PFSK-1 (cell line): ENCODE data around the gene LYPLA2.

Experiments
- FOXP2 ChIP-seq: optimal IDR thresholded peaks from 2 replicates; pipeline ENCODE3; 2011; ENCODE audit warnings: borderline replicate concordance, control low read depth, inconsistent platforms; ENCODE audit not compliant: insufficient read depth; ENCODE audit errors: extremely low read length, extremely low read depth
- POLR2AphosphoS5 ChIP-seq: IDR thresholded peaks from 2 replicates; pipeline ENCODE4 v1.6.1; 2012; ENCODE audit warnings: low read depth, mild to moderate bottlenecking, control low read depth, low read length, moderate library complexity
- SIN3A ChIP-seq: IDR thresholded peaks from 2 replicates; pipeline ENCODE4 v1.6.1; 2012; ENCODE audit warnings: mild to moderate bottlenecking, low read length, moderate library complexity, borderline replicate concordance; ENCODE audit not compliant: insufficient read depth
- TAF1 ChIP-seq: IDR thresholded peaks from 2 replicates; pipeline ENCODE4 v1.6.1; 2012; ENCODE audit warnings: low read length, control low read depth, borderline replicate concordance; ENCODE audit not compliant: insufficient read depth
- TF ChIP-seq, protein P1 (sequence below), 2 experiments: IDR thresholded peaks; 2 replicates each; pipeline versions ENCODE4 v1.6.1 to v1.8.0; 2011 to 2012; ENCODE audit warnings: low read depth in 2 of 2, low read length in 2 of 2, control low read depth in 1 of 2, inconsistent platforms in 1 of 2, mild to moderate bottlenecking in 1 of 2, moderate library complexity in 1 of 2; ENCODE audit not compliant: insufficient read depth in 1 of 2

Gene LYPLA2

DNA sequence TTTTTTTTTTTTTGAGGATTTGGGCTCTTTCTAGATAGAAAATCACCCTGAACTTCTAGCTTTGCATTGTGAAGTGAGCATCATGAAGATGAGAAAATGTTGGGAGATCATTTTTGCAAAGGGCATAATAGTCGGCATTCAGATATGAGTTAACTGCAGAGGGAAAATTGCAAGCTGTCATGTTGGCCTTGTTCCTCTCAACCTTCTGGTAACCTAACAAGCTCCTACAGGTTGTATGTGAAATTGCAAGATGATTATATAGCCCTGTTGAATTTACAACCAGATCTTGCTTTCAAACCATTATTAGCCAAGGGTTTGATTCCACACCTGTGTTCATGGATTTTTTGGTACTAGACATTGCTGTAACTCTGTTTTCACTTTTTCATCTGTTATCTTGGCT is 45.4 kb upstream of the LYPLA2 start:
- no peak for TF ChIP-seq POLR2AphosphoS5
- no peak for TF ChIP-seq SIN3A
- no peak for TF ChIP-seq TAF1
- TF ChIP-seq, protein P1, sequence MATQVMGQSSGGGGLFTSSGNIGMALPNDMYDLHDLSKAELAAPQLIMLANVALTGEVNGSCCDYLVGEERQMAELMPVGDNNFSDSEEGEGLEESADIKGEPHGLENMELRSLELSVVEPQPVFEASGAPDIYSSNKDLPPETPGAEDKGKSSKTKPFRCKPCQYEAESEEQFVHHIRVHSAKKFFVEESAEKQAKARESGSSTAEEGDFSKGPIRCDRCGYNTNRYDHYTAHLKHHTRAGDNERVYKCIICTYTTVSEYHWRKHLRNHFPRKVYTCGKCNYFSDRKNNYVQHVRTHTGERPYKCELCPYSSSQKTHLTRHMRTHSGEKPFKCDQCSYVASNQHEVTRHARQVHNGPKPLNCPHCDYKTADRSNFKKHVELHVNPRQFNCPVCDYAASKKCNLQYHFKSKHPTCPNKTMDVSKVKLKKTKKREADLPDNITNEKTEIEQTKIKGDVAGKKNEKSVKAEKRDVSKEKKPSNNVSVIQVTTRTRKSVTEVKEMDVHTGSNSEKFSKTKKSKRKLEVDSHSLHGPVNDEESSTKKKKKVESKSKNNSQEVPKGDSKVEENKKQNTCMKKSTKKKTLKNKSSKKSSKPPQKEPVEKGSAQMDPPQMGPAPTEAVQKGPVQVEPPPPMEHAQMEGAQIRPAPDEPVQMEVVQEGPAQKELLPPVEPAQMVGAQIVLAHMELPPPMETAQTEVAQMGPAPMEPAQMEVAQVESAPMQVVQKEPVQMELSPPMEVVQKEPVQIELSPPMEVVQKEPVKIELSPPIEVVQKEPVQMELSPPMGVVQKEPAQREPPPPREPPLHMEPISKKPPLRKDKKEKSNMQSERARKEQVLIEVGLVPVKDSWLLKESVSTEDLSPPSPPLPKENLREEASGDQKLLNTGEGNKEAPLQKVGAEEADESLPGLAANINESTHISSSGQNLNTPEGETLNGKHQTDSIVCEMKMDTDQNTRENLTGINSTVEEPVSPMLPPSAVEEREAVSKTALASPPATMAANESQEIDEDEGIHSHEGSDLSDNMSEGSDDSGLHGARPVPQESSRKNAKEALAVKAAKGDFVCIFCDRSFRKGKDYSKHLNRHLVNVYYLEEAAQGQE (IDR thresholded peaks at IDR 0.05; ENCODE audit: insufficient read depth in 1 of 2, low read depth in 2 of 2, low read length in 2 of 2): no peak
- TF ChIP-seq FOXP2: no peak

DNA sequence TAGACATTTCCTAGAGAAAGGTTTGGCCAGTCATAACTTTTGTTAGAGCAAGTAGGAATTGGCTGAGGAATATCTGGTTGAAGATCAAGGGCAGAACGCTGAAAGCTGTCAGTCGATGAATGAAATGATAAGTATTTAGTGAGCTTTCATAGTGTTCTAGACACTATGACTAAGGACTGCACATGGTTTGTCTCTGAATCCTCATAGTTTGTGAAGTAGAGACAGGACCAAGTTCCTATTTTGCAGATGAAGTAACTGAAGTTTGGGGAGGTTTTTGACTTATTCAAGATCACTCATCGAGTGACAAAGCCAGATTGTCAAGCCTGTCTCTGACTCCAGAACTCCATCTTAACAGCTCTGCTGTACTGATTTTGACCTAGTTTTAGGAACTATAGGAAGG is 42.9 kb upstream of the LYPLA2 start:
- TF ChIP-seq SIN3A: no peak

DNA sequence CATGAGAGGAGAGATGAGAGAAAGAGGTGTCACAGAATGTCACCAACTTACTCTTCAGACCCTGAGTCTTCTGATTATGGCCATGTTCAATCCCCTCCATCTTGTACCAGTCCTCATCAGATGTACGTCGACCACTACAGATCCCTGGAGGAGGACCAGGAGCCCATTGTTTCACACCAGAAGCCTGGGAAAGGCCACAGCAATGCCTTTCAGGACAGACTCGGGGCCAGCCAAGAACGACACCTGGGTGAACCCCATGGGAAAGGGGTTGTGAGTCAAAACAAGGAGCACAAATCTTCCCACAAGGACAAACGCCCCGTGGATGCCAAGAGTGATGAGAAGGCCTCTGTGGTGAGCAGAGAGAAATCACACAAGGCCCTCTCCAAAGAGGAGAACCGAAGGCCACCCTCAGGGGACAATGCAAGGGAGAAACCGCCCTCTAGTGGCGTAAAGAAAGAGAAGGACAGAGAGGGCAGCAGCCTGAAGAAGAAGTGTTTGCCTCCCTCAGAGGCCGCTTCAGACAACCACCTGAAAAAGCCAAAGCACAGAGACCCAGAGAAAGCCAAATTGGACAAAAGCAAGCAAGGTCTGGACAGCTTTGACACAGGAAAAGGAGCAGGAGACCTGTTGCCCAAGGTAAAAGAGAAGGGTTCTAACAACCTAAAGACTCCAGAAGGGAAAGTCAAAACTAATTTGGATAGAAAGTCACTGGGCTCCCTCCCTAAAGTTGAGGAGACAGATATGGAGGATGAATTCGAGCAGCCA is 39.7 kb upstream of the LYPLA2 start:
- TF ChIP-seq TAF1 (no peak), POLR2AphosphoS5 (no peak), FOXP2 (no peak), SIN3A (no peak)
- TF ChIP-seq, protein P1 (IDR thresholded peaks at IDR 0.05; ENCODE audit: insufficient read depth in 1 of 2, low read depth in 2 of 2, low read length in 2 of 2): no peak

DNA sequence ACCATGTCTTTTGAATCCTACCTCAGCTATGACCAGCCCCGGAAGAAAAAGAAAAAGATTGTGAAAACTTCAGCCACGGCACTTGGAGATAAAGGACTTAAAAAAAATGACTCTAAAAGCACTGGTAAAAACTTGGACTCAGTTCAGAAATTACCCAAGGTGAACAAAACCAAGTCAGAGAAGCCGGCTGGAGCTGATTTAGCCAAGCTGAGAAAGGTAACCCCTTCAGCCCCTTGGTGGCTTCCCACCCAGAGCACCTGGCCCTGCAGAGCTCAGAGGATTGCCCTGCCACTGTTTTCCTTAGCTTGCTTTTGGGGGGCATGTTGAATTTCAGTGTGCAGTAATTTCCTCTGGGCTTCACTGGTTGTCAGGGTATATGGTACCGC is 39.1 kb upstream of the LYPLA2 start:
- TF ChIP-seq, protein P1 (IDR thresholded peaks at IDR 0.05; ENCODE audit: insufficient read depth in 1 of 2, low read depth in 2 of 2, low read length in 2 of 2): no peak
- TF ChIP-seq TAF1: no peak

DNA sequence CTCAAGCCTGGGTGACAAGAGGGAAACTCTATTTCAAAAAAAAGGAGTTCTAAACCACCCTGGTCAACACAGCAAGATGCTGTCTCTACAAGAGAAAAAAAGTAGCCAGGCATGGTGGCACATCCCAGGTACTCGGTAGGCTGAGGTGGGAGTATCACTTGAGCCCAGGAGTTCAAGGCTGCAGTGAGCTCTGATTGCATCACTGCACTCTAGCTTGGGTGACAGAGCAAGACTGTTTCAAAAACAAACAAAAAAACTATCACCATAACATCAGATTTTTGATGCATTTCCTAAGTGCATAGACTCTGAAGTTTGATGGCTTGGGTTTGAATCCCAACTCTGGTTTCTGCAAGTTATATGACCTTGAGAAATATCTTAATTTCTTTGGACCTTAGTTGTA is 38.0 kb upstream of the LYPLA2 start:
- TF ChIP-seq FOXP2: no peak
- TF ChIP-seq POLR2AphosphoS5: no peak
- TF ChIP-seq TAF1: no peak
- TF ChIP-seq, protein P1 (IDR thresholded peaks at IDR 0.05; ENCODE audit: insufficient read depth in 1 of 2, low read depth in 2 of 2, low read length in 2 of 2): no peak
- no peak for TF ChIP-seq SIN3A
